HL-60 (cell line): ENCODE data around the gene BFSP2.

Source experiments
- DNase-seq, 2 experiments: peaks; one replicate each; pipeline ENCODE4 v3.0.0-alpha.2; 2010 to 2020; ENCODE audit warnings: low read depth in 1 of 2, low spot score in 1 of 2
- H3K27ac ChIP-seq: fragments of 250-450 bp; sonication (Bioruptor Pico); replicated peaks from 2 replicates; pipeline ENCODE4 v1.5.1; 2020; ENCODE audit warnings: mild to moderate bottlenecking, moderate library complexity
- H3K27me3 ChIP-seq: fragments of 250-450 bp; sonication (Bioruptor Pico); 2 replicates; pipeline ENCODE4 v1.5.1; 2021; ENCODE audit warnings: mild to moderate bottlenecking, moderate library complexity; ENCODE audit not compliant: insufficient read depth, poor library complexity, severe bottlenecking
- H3K4me3 ChIP-seq: replicated peaks from 2 replicates; pipeline ENCODE4 v1.5.1; 2011; ENCODE audit warnings: mild to moderate bottlenecking, control low read depth, low read length; ENCODE audit not compliant: insufficient read depth
- CTCF ChIP-seq: IDR thresholded peaks from one replicate; pipeline ENCODE4 v1.5.1; 2011; ENCODE audit warnings: low read length, control low read depth, inconsistent platforms; ENCODE audit not compliant: insufficient read depth
- GABPA ChIP-seq: IDR thresholded peaks from 2 replicates; pipeline ENCODE4 v1.6.1; 2012; ENCODE audit warnings: low read depth
- POLR2AphosphoS5 ChIP-seq: IDR thresholded peaks from 2 replicates; pipeline ENCODE4 v1.6.1; 2012; ENCODE audit warnings: low read depth
- REST ChIP-seq: IDR thresholded peaks from 2 replicates; pipeline ENCODE4 v1.6.1; 2012; ENCODE audit warnings: low read depth; ENCODE audit not compliant: insufficient replicate concordance
- SPI1 ChIP-seq: IDR thresholded peaks from 2 replicates; pipeline ENCODE4 v1.6.1; 2012; ENCODE audit warnings: low read depth, mild to moderate bottlenecking, borderline replicate concordance

The BFSP2 gene

GRCh38 chr3:133476971-133477375 lies 77.1 kb downstream of the BFSP2 start:
- H3K4me3 ChIP-seq: no peak overlapping the region
- DNase-seq: no peak
- no peak for TF ChIP-seq SPI1
- TF ChIP-seq CTCF: no peak
- TF ChIP-seq REST: no peak
- TF ChIP-seq POLR2AphosphoS5: no peak
- no peak for TF ChIP-seq GABPA
- H3K27me3 ChIP-seq: no peaks in the 10 kb centered on the region
- no peak overlapping the region for H3K27ac ChIP-seq

- no peak for TF ChIP-seq SPI1
- no peak for TF ChIP-seq GABPA
- no peak for TF ChIP-seq POLR2AphosphoS5
- no peak for TF ChIP-seq REST
- Histone ChIP-seq H3K4me3 (no peak overlapping the region), H3K27ac (no peak overlapping the region)
These were observed 77.6 kb downstream of the BFSP2 start for GRCh38 chr3:133477487-133477886.

GRCh38 chr3:133478624-133479023 lies 78.8 kb downstream of the BFSP2 start:
- TF ChIP-seq POLR2AphosphoS5: no peak
- TF ChIP-seq CTCF: no peak
- TF ChIP-seq GABPA: no peak
- TF ChIP-seq SPI1: no peak
- TF ChIP-seq REST: no peak
- Histone ChIP-seq H3K27ac (no peak overlapping the region), H3K27me3 (no peaks in the 10 kb centered on the region), H3K4me3 (no peak overlapping the region)
- DNase-seq: no peak

More at GRCh38 chr3:133477487-133477886, 77.6 kb downstream of the BFSP2 start:
- no peak for DNase-seq
- no peaks in the 10 kb centered on the region for H3K27me3 ChIP-seq

GRCh38 chr3:133479401-133479800 lies 79.5 kb downstream of the BFSP2 start:
- no peaks in the 10 kb centered on the region for H3K27me3 ChIP-seq
- no peak overlapping the region for H3K27ac ChIP-seq
- no peak for DNase-seq
- H3K4me3 ChIP-seq: no peak overlapping the region
- no peak for TF ChIP-seq GABPA
- no peak for TF ChIP-seq REST
- TF ChIP-seq POLR2AphosphoS5: no peak
- TF ChIP-seq SPI1: no peak
- TF ChIP-seq CTCF: no peak
